HG03460 (cell line): ENCODE measurements around the gene SMOC2.

ENCODE experiments used
- ATAC-seq: cut with Tn5 transposase; IDR thresholded peaks from one replicate; pipeline ENCODE4 v1.9.1; 2021; ENCODE audit not compliant: unreplicated experiment

SMOC2 gene

GRCh38 chr6:168618546-168619315 is 177.7 kb downstream of the SMOC2 start:
- no peak for ATAC-seq

GRCh38 chr6:168619560-168620314 is 178.8 kb downstream of the SMOC2 start:
- ATAC-seq: no peak

DNA sequence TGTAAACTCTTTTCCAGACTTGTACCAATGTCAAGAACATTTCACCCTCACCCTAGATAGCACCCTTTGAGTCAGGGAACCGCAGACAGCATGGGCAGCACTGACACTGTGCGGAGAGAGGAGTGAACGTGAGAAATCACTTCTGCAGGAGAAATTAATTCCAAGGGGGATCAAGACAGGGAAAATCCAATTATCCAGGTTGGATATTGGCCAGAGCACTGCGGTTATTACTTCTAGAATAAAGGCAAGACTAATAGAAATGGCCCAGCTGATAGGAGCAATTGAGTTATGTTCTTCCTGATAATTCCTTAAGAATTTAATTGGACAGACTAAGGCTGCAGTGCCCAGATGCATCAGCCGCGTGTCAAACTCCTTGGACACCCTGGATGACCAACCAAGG is 179.6 kb downstream of the SMOC2 start:
- no peak for ATAC-seq

DNA sequence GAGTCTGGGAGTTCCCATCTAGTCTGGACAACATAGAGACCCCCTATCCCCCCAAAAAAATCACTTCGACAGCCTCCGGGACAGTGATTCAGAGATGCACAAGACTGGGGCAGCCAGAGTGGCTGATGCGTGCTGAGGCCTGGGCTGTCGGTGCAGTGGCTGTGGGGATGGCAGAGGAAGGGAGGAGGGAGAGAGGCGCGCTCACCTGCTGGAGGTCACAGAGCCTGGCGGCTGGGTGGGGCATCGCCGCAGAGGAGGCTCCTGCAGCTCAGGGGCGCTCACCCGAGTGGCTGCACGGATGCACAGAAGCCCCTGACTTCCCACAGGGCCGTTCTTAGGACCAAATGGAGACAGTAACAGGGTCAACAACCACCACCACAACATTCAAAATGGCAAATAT is 182.8 kb downstream of the SMOC2 start:
- no peak for ATAC-seq

DNA sequence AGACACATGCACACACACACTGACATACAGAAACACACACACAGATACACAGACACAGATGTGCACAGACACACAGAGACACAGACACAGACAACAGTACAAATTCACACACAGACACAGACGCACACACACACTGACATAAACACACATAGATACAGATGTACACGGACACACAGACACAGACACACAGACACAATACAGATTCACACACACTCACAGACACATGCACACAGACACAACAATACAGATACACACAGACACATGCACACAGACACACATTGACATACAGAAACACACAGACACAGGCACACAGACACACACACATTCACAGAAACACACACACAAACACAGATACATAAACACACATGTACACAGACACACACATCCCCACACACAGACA is 183.6 kb downstream of the SMOC2 start:
- ATAC-seq: no peak

GRCh38 chr6:168624948-168625347 is 184.0 kb downstream of the SMOC2 start:
- ATAC-seq: no peak

DNA sequence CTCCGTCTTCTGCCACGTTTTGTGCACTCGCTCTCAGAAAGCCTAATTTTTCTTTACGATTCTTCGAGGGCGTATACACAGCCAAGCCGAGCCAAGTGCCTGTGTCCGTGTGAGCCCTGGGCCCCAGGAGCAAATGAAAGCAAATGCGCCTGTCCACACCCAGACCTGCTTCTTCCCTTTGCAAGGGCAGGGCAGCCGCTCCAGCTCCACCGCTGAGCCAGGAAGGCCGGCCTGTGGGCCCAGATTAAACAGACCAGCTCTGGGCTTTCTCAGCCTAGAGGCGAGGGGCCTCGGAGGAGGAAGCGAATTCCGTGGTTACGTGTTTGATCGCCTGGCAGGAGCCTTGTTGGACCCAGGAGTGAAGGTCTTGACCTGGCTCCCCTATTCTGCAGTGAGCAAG is 184.6 kb downstream of the SMOC2 start:
- no peak for ATAC-seq

DNA sequence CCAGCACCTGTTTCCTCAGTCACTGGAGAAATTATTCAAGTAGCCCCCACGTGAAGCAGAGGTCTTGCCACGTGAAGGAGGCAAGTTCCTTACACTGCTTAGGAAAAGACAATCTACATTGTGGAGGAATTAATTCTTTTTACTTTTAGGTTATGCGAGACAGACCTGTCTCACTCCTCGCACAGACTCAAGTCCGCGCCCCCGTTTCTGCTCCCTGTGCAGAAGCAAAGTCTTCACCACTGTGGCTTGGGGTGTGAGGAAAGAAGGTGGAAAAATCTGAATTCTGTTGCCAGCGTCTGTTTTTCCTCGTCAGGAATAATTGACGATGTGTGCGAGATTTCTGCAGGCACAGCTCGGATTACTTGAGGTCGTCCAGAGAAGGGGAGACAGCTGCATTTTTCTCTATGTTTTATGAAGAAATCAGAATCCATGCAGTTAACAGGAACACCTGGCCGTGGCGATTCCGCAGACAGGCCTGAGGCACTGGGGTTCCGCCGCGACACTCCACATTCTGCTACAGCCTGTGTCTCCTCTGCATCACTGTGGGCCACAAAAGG is 185.1 kb downstream of the SMOC2 start:
- no peak for ATAC-seq

DNA sequence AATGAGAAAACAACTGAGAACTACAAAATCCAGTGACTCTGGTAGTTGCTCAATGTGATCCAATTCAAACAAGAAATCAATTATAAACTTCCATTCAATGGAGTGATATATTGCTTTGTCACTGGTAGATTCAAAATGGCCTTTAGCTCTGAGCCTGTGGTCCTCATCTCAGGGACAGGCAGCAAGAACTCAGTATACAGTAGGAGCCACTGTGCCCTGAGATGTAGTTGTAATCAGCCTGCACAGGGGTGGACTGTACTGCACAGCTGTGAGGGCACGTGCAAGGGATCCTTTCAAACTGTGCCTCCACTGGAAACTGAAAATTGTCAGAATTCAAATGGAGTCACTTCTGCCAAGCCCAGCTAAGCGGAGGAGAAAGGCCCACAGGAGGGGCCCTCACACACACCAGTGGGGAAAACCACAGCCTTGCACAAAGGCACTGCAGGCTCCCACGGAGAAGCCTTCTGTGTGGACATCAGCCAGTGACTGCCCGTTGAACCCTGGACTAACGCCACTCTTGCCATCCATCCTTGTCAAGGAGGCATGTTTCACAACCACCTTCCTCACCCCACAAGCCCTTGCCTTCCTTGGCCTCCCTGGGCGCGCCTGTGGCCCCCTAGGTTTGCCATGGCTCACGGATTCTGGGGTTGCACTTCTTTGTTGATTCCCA is 186.7 kb downstream of the SMOC2 start:
- ATAC-seq: no peak

- no peak for ATAC-seq
Observed at GRCh38 chr6:168628176-168628553, 187.2 kb downstream of the SMOC2 start.

DNA sequence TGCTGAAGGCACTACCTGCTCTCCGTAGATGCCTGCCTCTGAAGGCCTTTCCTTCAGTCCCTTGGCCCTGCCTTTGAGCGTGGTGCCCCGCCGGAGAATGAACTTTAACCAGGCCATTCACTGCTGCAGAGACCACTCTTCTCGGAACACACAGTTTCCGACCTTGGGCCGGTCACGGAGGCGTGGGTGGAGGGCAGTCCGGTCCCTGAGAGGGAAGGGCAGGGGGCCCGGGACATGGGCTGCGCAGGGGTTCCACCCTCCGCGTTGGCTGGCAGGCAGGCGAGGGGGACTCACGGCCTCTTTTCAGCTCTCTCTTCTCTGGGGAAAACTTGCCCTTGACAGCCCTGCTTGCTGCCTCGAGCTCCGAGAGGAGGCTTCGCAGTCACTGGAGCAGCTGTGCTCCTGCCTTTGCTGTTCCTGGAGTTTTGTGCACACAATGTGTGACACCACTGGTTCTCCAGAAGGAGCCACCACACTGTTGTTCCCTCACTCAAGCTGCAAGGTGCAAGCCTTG is 187.8 kb downstream of the SMOC2 start:
- ATAC-seq: no peak

GRCh38 chr6:168631564-168631963 is 190.6 kb downstream of the SMOC2 start:
- no peak for ATAC-seq

DNA sequence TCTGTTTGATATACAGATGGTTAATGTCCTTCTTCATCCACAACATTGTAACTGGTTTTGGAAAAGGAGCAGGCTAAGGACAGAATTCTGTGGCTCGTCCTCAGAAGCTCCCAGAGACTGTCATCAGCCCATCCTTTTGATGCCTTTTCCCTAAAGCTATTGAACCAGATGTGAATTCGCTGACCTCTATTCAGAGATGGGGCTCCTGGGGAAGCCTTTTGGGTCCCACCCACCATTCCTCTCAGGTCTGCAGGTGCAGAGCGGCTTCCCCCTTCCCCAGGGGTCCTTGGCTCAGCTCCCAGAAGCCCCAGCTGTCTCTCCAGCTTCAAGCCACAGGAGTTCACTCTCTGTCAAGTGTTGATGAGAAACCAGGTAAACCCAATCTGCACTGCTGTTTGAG is 191.7 kb downstream of the SMOC2 start:
- ATAC-seq: no peak

GRCh38 chr6:168634541-168635328 is 193.8 kb downstream of the SMOC2 start:
- no peak for ATAC-seq

DNA sequence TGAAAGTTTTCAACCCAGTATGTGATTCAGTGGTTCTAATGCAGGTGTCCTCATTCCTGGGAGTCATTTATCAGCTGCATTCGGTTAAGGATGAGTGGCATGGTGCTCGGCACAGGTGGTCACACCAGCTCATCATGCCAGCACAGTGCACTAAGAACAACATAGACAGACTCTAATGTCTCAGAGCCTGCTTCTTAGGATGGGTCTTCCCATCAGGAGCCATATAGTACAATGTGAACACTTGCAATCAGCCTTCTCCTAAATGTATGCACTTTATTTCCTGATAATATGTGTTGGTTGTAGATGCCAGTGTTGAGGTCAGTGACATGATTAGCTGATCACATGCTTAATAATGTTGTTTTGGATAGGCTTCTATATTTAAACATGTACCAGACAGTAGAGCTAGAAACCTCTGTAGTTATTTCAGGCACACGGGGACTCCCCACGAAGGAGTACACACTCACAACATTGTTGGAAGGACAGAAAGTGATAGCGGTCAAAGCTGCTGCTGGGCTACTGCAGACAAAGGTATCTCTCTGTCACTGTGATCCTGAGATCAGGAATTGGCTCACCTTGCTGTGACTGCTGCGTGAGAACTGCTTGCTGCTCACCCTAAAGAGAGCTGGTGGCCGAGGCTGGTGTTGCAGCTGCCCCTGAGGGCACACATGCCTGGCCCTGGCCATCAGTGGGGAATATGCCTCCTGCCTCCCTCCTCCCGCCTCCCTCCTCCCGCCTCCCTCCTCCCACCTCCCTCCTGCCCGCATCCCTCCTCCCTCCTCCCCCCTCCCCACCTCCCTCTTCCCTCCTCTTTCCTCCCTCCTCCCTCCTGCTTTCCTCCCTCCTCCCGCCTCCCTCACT is 195.4 kb downstream of the SMOC2 start:
- ATAC-seq: no peak

- ATAC-seq: no peak
Observed at GRCh38 chr6:168637834-168638233, 196.8 kb downstream of the SMOC2 start.

GRCh38 chr6:168638468-168639271 is 197.7 kb downstream of the SMOC2 start:
- ATAC-seq: no peak

GRCh38 chr6:168640181-168640580 is 199.2 kb downstream of the SMOC2 start:
- ATAC-seq: no peak

DNA sequence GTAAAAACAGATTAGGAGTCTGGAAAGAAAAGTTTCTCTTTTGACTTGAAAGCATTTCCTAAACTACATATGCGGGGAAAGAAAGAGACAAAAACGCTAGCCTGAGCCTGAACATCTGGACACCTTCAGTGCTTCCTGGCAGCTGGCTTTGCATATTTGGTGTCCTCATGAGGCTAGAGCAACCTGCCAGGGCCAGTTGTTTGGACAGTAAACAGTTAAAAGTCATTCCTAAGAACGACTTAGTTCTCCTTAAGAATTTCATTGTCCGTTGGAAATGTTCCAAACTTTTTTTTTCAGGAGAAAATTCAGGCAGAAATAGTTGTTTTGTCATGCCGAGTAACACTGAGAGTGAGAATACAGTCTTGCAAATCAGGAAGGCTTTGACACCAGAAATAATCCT is 199.8 kb downstream of the SMOC2 start:
- no peak for ATAC-seq
